CD14-positive monocyte (primary cell): Measurements from ENCODE around the gene PTK7. TPM values are rescaled to one million over a fixed set of nuclear protein-coding genes. Genes with fewer than 3 reads are reported as not detected.
A peak's percentile ranks its signal among the peaks of the same experiment; 100 is the strongest.

ENCODE experiments used
- DNase-seq, 3 donors: peaks; one replicate each; pipeline ENCODE4 v3.0.0-alpha.2; 2011 to 2022
- H2AFZ ChIP-seq: 2 replicates; pipeline ENCODE4 v1.6.0; 2012; ENCODE audit warnings: mild to moderate bottlenecking, low read depth, low read length, inconsistent platforms; ENCODE audit not compliant: insufficient read depth, poor library complexity, severe bottlenecking
- H3K27ac ChIP-seq, 2 donors: 1 replicate in 1 of 2; 2 replicates in 1 of 2; pipeline ENCODE4 v1.5.1; 2012 to 2013; ENCODE audit warnings: low read length in 2 of 2, control low read depth in 1 of 2, inconsistent platforms in 1 of 2, low read depth in 1 of 2, mild to moderate bottlenecking in 1 of 2
- H3K27me3 ChIP-seq, 2 donors: one replicate each; pipeline versions ENCODE4 v1.6.0 to v1.6.1; 2011 to 2013; ENCODE audit warnings: low read length in 2 of 2; ENCODE audit not compliant: control insufficient read depth in 2 of 2, insufficient read depth in 2 of 2
- H3K36me3 ChIP-seq, 2 donors: replicated peaks in 1 of 2; 1 replicate in 1 of 2; 2 replicates in 1 of 2; pipeline versions ENCODE4 v1.5.1 to v1.6.1; 2012 to 2013; ENCODE audit warnings: low read length in 2 of 2, control low read depth in 1 of 2, inconsistent platforms in 1 of 2, mild to moderate bottlenecking in 1 of 2; ENCODE audit not compliant: insufficient read depth in 2 of 2, control insufficient read depth in 1 of 2
- H3K4me1 ChIP-seq, 2 donors: 1 replicate in 1 of 2; 2 replicates in 1 of 2; pipeline versions ENCODE4 v1.5.1 to v1.6.1; 2012 to 2013; ENCODE audit warnings: low read length in 2 of 2, control low read depth in 1 of 2, inconsistent platforms in 1 of 2, mild to moderate bottlenecking in 1 of 2, moderate library complexity in 1 of 2; ENCODE audit not compliant: insufficient read depth in 2 of 2, control insufficient read depth in 1 of 2
- H3K4me2 ChIP-seq: replicated peaks from 2 replicates; pipeline ENCODE3; 2012; ENCODE audit warnings: low read length, moderate library complexity, mild to moderate bottlenecking; ENCODE audit not compliant: poor library complexity, severe bottlenecking; ENCODE audit errors: extremely low read depth
- H3K4me3 ChIP-seq, 3 experiments: fragments of 200-600 bp in 1 of 3; sonication (generic) in 1 of 3; replicated peaks in 1 of 3; 1 replicate in 2 of 3; 2 replicates in 1 of 3; pipeline ENCODE4 v1.5.1; 2011 to 2013; ENCODE audit warnings: low read length in 3 of 3, mild to moderate bottlenecking in 3 of 3, control low read depth in 2 of 3, low read depth in 2 of 3, inconsistent platforms in 1 of 3, moderate library complexity in 1 of 3
- H3K79me2 ChIP-seq: 2 replicates; pipeline ENCODE4 v1.6.0; 2012; ENCODE audit warnings: mild to moderate bottlenecking, control low read depth, inconsistent platforms, low read length, moderate library complexity; ENCODE audit not compliant: insufficient read depth
- H3K9ac ChIP-seq: 2 replicates; pipeline ENCODE4 v1.6.0; 2017; ENCODE audit warnings: low read length, mild to moderate bottlenecking; ENCODE audit not compliant: insufficient read depth, poor library complexity, severe bottlenecking
- H3K9me3 ChIP-seq, 2 donors: replicated peaks in 1 of 2; 1 replicate in 1 of 2; 2 replicates in 1 of 2; pipeline versions ENCODE4 v1.5.1 to v1.6.1; 2012 to 2013; ENCODE audit warnings: low read length in 2 of 2, control low read depth in 1 of 2; ENCODE audit not compliant: control insufficient read depth in 1 of 2, insufficient read depth in 1 of 2
- H4K20me1 ChIP-seq: 2 replicates; pipeline ENCODE4 v1.6.0; 2012; ENCODE audit warnings: mild to moderate bottlenecking, low read length, control low read depth, moderate library complexity; ENCODE audit not compliant: insufficient read depth
- H3K27ac Mint-ChIP-seq, 7 donors: one replicate each; pipeline ENCODE4 v1.8.0; 2020; ENCODE audit warnings: mild to moderate bottlenecking in 7 of 7, mixed read lengths in 7 of 7, moderate library complexity in 6 of 7, inconsistent platforms in 2 of 7
- H3K27me3 Mint-ChIP-seq, 3 donors: one replicate each; pipeline ENCODE4 v1.8.0; 2021 to 2022; ENCODE audit warnings: low read depth in 3 of 3, mild to moderate bottlenecking in 3 of 3, mixed read lengths in 3 of 3, moderate library complexity in 3 of 3, inconsistent platforms in 1 of 3
- H3K36me3 Mint-ChIP-seq, 2 donors: one replicate each; pipeline ENCODE4 v1.8.0; 2020; ENCODE audit warnings: mixed read lengths in 2 of 2, inconsistent platforms in 1 of 2, mild to moderate bottlenecking in 1 of 2
- H3K4me1 Mint-ChIP-seq: one replicate; pipeline ENCODE4 v1.8.0; 2020; ENCODE audit warnings: mild to moderate bottlenecking, mixed read lengths
- H3K4me3 Mint-ChIP-seq, 2 donors: one replicate each; pipeline ENCODE4 v1.8.0; 2020; ENCODE audit warnings: mild to moderate bottlenecking in 2 of 2, mixed read lengths in 2 of 2, moderate library complexity in 1 of 2
- H3K9me3 Mint-ChIP-seq, 7 donors: one replicate each; pipeline ENCODE4 v1.8.0; 2020 to 2022; ENCODE audit warnings: mixed read lengths in 7 of 7, mild to moderate bottlenecking in 6 of 7, moderate library complexity in 6 of 7, inconsistent platforms in 2 of 7
- CTCF ChIP-seq: fragments of 200-600 bp; IDR thresholded peaks from one replicate; pipeline ENCODE4 v1.8.0; 2022; ENCODE audit warnings: antibody characterized with exemption, mild to moderate bottlenecking
- WGBS: methylation state at CpG from one replicate; pipeline ENCODE4 v1.1.5; 2013; ENCODE audit warnings: missing lambda C conversion rate; ENCODE audit not compliant: insufficient coverage; 5-methylcytosine and 5-hydroxymethylcytosine counted together
- intact Hi-C, 2 donors: fragments of 100-400 bp; cut with micrococcal nuclease; formaldehyde crosslinking; loops; one replicate each; pipeline versions ENCODE4 v1.15.0 to v1.15.1; 2023
- polyA plus RNA-seq, 3 donors: library from polyadenylated mRNA; depleted of rRNA in 1 of 3; unstranded in 2 of 3; stranded (reverse) in 1 of 3; fragments of 300-500 nt in 2 of 3; fragments of >200 nt in 1 of 3; fragmentation: Illumina TruSeq in 2 of 3; gene quantifications; 1 replicate in 2 of 3; 2 replicates in 1 of 3; pipeline ENCODE4 v1.2.3, GENCODE V29; 2012 to 2021

The PTK7 gene
- polyA plus RNA-seq, 3 donors: 0.19 TPM; not detected in 2

GRCh38 chr6:43163899-43164298, 87.8 kb downstream of the PTK7 start:
- no peak overlapping the region for H2AFZ ChIP-seq
- no peaks in the 10 kb centered on the region for H4K20me1 ChIP-seq
- H3K27me3 ChIP-seq: no peaks in the 10 kb centered on the region
- H3K9me3 ChIP-seq: no peaks in the 10 kb centered on the region
- Mint-ChIP-seq H3K27ac (no peak overlapping the region), H3K4me1 (no peaks in the 10 kb centered on the region), H3K4me3 (no peak overlapping the region), H3K9me3 (no peaks in the 10 kb centered on the region), H3K27me3 (peaks cover 0 to 2% (median 0%) of the 10 kb centered on the region in 3 donors), H3K36me3 (no peaks in the 10 kb centered on the region)
- no peak overlapping the region for H3K4me3 ChIP-seq
- no peaks in the 10 kb centered on the region for H3K4me1 ChIP-seq
- no peak overlapping the region for H3K9ac ChIP-seq
- intact Hi-C loops: no loop called here
- H3K79me2 ChIP-seq: no peaks in the 10 kb centered on the region
- H3K4me2 ChIP-seq: no peak overlapping the region
- no peaks in the 10 kb centered on the region for H3K36me3 ChIP-seq
- no peak for TF ChIP-seq CTCF
- no peak for DNase-seq
- no peak overlapping the region for H3K27ac ChIP-seq

- peak overlapping the region; percentile 95 to 99 for H3K4me3 Mint-ChIP-seq
- peak overlapping the region; percentile 100 for H2AFZ ChIP-seq
- H3K27me3 ChIP-seq: no peaks in the 10 kb centered on the region
- DNase-seq: no peak
- TF ChIP-seq CTCF: no peak
- H3K27ac Mint-ChIP-seq: peak overlapping the region; percentile 96 to 100 (median 98)
- intact Hi-C loops: loop anchor here (5.0 to 10.0 kb wide), 6 partner anchors 74 to 426 kb away; partner anchors contain the start of genes POLR1C (in 2 of the 2), YIPF3 (in 2 of the 2), CUL7 (in 1 of the 2) and KLC4 (in 1 of the 2)
- peaks cover 34% of the 10 kb centered on the region for H3K4me1 Mint-ChIP-seq
- peaks cover 10 to 16% of the 10 kb centered on the region in 2 donors for H3K36me3 Mint-ChIP-seq
- H3K4me3 ChIP-seq: peak overlapping the region; percentile 34 to 91 (median 66)
- peaks cover under 1 to 2% of the 10 kb centered on the region in 2 donors for H3K36me3 ChIP-seq
- H3K9me3 ChIP-seq: no peaks in the 10 kb centered on the region
- peak overlapping the region; percentile 98 for H3K4me2 ChIP-seq
- H3K9ac ChIP-seq: peak overlapping the region; percentile 86
- H4K20me1 ChIP-seq: peaks cover 22% of the 10 kb centered on the region
- peaks cover 0 to 5% (median 1%) of the 10 kb centered on the region in 3 donors for H3K27me3 Mint-ChIP-seq
- H3K79me2 ChIP-seq: peaks cover 32% of the 10 kb centered on the region
- peak overlapping the region; percentile 82 to 92 for H3K27ac ChIP-seq
- 0% methylated on average over 8 of the region's 18 CpGs for WGBS
- no peaks in the 10 kb centered on the region for H3K9me3 Mint-ChIP-seq
- peaks cover 38 to 43% of the 10 kb centered on the region in 2 donors for H3K4me1 ChIP-seq
Measured at GRCh38 chr6:43170417-43170930, 94.4 kb downstream of the PTK7 start.
